GM21381 (cell line): ENCODE measurements around the gene NOXRED1.
"Not testable (repeated sequence)": the region's sequence is repeated elsewhere in the genome, so short reads cannot be mapped to it uniquely, and the experiment has no call there.

Experiments used
- ATAC-seq: cut with Tn5 transposase; IDR thresholded peaks from one replicate; pipeline ENCODE4 v1.9.1; 2021; ENCODE audit warnings: mild to moderate bottlenecking, moderate library complexity; ENCODE audit not compliant: unreplicated experiment

NOXRED1 gene

GRCh38 chr14:77423423-77423822 lies at the start of gene NOXRED1:
NOXRED1 (minus strand) TSS chr14:77423523; CDS start chr14:77422889, 634 bp downstream.
- ATAC-seq: no peak

- no peak for ATAC-seq
Measured at GRCh38 chr14:77470224-77470870, 47.0 kb upstream of the NOXRED1 start.

- no peak for ATAC-seq
Measured at GRCh38 chr14:77469539-77469938, 46.2 kb upstream of the NOXRED1 start.

- no peak for ATAC-seq
Measured at GRCh38 chr14:77469067-77469505, 45.8 kb upstream of the NOXRED1 start.

- no peak for ATAC-seq
Measured at GRCh38 chr14:77467801-77468200, 44.5 kb upstream of the NOXRED1 start.

- no peak for ATAC-seq
Measured at GRCh38 chr14:77459072-77459723, 35.9 kb upstream of the NOXRED1 start.

- ATAC-seq: peak; percentile 14
Measured at GRCh38 chr14:77458249-77458950, 35.1 kb upstream of the NOXRED1 start.

- peak; percentile 86 for ATAC-seq
Measured at GRCh38 chr14:77457522-77458248, 34.4 kb upstream of the NOXRED1 start, which contains the start of the genes AHSA1 and VIPAS39. AHSA1 (plus strand) TSS chr14:77458093; CDS start chr14:77458190, 97 bp downstream. VIPAS39 (minus strand) TSS chr14:77457601; CDS start chr14:77454102, 3,499 bp downstream.

GRCh38 chr14:77457115-77457521 lies 33.8 kb upstream of the NOXRED1 start:
- no peak for ATAC-seq

GRCh38 chr14:77455966-77456640 lies 32.8 kb upstream of the NOXRED1 start:
- no peak for ATAC-seq

- no peak for ATAC-seq
Measured at GRCh38 chr14:77442196-77442595, 18.9 kb upstream of the NOXRED1 start.

- no peak for ATAC-seq
Measured at GRCh38 chr14:77439861-77440260, 16.5 kb upstream of the NOXRED1 start.

GRCh38 chr14:77438596-77438995 lies 15.3 kb upstream of the NOXRED1 start:
- ATAC-seq: no peak

- ATAC-seq: no peak
Measured at GRCh38 chr14:77436042-77436441, 12.7 kb upstream of the NOXRED1 start.

- ATAC-seq: no peak
Measured at GRCh38 chr14:77426396-77426795, 3.1 kb upstream of the NOXRED1 start.

GRCh38 chr14:77424862-77425261 lies 1.5 kb upstream of the NOXRED1 start:
- no peak for ATAC-seq

- ATAC-seq: no peak
Measured at GRCh38 chr14:77421201-77421600, 2.1 kb downstream of the NOXRED1 start.

GRCh38 chr14:77416836-77417235 lies 6.5 kb downstream of the NOXRED1 start:
- no peak for ATAC-seq

- not testable (repeated sequence) for ATAC-seq
Measured at GRCh38 chr14:77416098-77416497, 7.2 kb downstream of the NOXRED1 start.

- not testable (repeated sequence) for ATAC-seq
Measured at GRCh38 chr14:77415403-77416030, 7.8 kb downstream of the NOXRED1 start.
